HUES6 (cell line): ENCODE measurements around the gene PCF11.
"Not testable (repeated sequence)": the region's sequence is repeated elsewhere in the genome, so short reads cannot be mapped to it uniquely, and the experiment has no call there.

Source experiments
- H3K27ac ChIP-seq: 2 replicates; pipeline ENCODE4 v1.7.0; 2013; ENCODE audit warnings: low read depth, mild to moderate bottlenecking, low read length, inconsistent platforms
- H3K27me3 ChIP-seq: 2 replicates; pipeline ENCODE4 v1.6.1; 2013; ENCODE audit warnings: low read length; ENCODE audit not compliant: control insufficient read depth, insufficient read depth
- H3K36me3 ChIP-seq: 2 replicates; pipeline ENCODE4 v1.6.1; 2013; ENCODE audit warnings: low read length; ENCODE audit not compliant: control insufficient read depth, insufficient read depth
- H3K4me1 ChIP-seq: 2 replicates; pipeline ENCODE4 v1.6.1; 2013; ENCODE audit warnings: low read length; ENCODE audit not compliant: control insufficient read depth, insufficient read depth
- H3K4me3 ChIP-seq: 2 replicates; pipeline ENCODE4 v1.5.1; 2013; ENCODE audit warnings: low read depth, low read length
- H3K9ac ChIP-seq: one replicate; pipeline ENCODE4 v1.6.1; 2013; ENCODE audit warnings: mild to moderate bottlenecking, low read length
- H3K9me3 ChIP-seq: 2 replicates; pipeline ENCODE4 v1.6.1; 2013; ENCODE audit warnings: low read depth, low read length; ENCODE audit not compliant: control insufficient read depth, insufficient read depth

PCF11 gene

DNA sequence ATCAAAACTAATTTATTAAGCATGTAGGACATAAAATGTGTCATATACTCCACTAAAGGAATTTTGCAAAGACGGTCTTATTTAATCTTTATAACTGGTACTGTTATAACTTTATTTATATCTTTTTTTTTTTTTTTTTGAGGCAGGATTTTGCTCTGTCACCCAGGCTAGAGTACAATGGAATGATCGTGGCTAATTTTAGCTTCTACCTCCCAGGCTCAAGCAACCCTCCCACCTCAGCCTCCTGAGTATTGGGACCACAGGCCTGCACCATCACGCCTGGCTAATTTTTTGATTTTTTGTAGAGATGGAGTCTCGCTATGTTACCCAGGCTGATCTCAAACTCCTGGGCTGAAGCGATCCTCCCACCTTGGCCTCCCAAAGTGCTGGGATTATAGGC lies 31.4 kb upstream of the PCF11 start:
- Histone ChIP-seq H3K36me3 (no peaks in the 10 kb centered on the region), H3K27ac (no peak overlapping the region), H3K9ac (no peak overlapping the region), H3K4me1 (no peaks in the 10 kb centered on the region; the same call in 1 of the 2 replicates), H3K9me3 (no peaks in the 10 kb centered on the region), H3K27me3 (no peaks in the 10 kb centered on the region), H3K4me3 (no peak overlapping the region)

DNA sequence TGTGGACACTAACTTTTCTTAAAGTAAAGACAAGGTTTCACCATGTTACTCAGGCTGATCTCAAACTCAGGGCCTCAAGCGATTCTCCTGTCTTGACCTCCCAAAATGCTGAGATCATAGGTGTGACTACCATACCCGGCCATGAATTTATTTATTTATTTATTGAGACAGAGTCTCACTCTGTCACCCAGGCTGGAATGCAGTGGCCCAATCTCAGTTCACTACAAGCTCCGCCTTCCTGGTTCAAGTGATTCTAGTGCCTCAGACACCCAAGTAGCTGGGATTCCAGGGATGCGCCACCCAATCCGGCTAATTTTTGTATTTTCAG lies 29.7 kb upstream of the PCF11 start:
- Histone ChIP-seq H3K9me3 (peaks cover 4% of the 10 kb centered on the region), H3K27me3 (no peaks in the 10 kb centered on the region), H3K27ac (no peak overlapping the region), H3K4me3 (no peak overlapping the region), H3K4me1 (no peaks in the 10 kb centered on the region), H3K9ac (no peak overlapping the region), H3K36me3 (no peaks in the 10 kb centered on the region)

DNA sequence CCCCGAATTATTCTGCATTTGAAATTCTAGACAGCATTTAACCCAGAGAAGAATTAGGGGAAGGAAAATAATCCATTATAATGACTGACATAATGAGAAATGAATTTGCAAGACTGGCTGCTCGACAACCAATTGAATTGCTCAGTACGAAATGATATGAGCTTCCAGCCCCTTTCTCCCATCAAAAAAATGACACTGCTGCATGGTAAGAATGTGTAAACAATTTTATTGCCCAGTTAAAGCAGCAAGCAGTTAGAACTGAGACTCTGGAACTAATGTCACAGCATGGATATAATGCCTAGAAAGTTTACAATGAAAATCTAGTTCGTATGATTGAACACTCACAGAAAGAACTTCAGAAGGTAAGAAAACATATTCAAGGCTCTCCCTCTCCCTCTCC lies 24.7 kb upstream of the PCF11 start:
- H3K4me1 ChIP-seq: no peaks in the 10 kb centered on the region
- no peaks in the 10 kb centered on the region for H3K36me3 ChIP-seq

DNA sequence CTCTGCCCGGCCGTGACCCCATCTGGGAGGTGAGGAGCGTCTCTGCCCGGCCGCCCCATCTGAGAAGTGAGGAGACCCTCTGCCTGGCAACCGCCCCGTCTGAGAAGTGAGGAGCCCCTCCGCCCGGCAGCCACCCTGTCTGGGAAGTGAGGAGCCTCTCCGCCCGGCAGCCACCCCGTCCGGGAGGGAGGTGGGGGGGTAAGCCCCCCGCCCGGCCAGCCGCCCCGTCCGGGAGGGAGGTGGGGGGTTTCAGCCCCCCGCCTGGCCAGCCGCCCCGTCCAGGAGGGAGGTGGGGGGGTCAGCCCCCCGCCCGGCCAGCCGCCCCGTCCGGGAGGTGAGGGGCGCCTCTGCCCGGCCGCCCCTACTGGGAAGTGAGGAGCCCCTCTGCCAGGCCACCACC lies 23.7 kb upstream of the PCF11 start:
- H3K4me3 ChIP-seq, H3K27ac ChIP-seq, H3K4me1 ChIP-seq, H3K27me3 ChIP-seq, H3K36me3 ChIP-seq, H3K9ac ChIP-seq, H3K9me3 ChIP-seq: not testable (repeated sequence)

More for the DNA sequence above, 24.7 kb upstream of the PCF11 start:
- H3K27me3 ChIP-seq: no peaks in the 10 kb centered on the region
- no peak overlapping the region for H3K4me3 ChIP-seq
- no peak overlapping the region for H3K9ac ChIP-seq
- peaks cover 10% of the 10 kb centered on the region for H3K9me3 ChIP-seq
- H3K27ac ChIP-seq: no peak overlapping the region

DNA sequence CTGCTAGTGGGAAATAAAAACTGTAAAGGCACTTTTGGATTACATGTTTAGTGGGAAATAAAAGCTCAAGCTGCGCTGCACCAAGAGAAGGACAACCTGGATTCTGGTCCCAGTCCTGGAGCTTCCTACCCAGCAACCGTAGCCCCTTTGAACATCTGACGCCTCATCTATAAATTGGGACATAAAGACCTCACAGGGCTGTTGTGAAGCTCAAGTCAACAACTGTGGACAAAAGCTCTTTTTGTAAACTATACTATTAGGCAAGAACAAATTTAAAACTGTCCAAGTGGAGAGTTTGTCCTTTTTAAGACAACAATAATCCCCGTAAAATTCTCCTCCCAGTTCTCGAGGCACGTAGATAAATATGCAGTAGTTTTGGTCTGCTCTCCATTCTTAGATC lies 17.6 kb upstream of the PCF11 start:
- Histone ChIP-seq H3K4me3 (no peak overlapping the region), H3K9me3 (no peaks in the 10 kb centered on the region), H3K4me1 (no peaks in the 10 kb centered on the region), H3K36me3 (no peaks in the 10 kb centered on the region), H3K27me3 (no peaks in the 10 kb centered on the region), H3K27ac (no peak overlapping the region), H3K9ac (no peak overlapping the region)

DNA sequence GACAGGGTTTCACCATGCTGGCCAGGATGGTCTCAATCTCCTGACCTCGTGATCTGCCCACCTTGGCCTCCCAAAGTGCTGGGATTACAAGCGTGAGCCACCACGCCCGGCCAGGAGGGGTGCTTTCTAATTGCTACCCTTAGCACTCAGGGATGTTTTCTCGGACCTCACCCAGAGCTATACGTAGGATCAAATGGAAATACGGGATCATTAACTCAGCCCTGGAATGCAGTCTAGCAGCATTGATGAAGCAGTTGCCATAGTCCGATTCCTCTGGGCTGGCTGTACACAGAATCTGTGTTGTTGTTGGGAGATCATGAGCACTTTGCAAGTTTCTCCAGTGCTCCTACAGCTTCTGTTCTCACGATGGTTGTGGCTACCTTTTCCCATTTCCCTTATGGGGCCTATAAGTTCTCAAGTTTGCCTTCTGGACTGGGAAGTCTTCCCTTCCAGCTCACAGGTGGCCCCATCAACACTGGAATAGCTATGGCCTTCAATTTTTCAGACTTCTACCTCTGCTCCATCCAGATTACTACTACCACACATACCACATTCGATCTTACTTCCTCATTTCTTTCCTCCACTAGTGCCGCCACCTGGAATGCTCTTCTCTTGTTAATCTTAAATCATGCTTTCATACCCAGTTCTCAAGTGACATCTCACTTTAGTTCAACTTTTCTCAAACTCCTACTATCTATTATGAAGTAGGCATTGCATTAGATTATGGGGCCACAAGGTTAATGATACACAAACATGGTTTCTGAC lies 16.1 kb upstream of the PCF11 start:
- Histone ChIP-seq H3K36me3 (no peaks in the 10 kb centered on the region), H3K4me3 (no peak overlapping the region), H3K9me3 (no peaks in the 10 kb centered on the region), H3K27ac (no peak overlapping the region), H3K4me1 (no peaks in the 10 kb centered on the region), H3K27me3 (no peaks in the 10 kb centered on the region), H3K9ac (no peak overlapping the region)

DNA sequence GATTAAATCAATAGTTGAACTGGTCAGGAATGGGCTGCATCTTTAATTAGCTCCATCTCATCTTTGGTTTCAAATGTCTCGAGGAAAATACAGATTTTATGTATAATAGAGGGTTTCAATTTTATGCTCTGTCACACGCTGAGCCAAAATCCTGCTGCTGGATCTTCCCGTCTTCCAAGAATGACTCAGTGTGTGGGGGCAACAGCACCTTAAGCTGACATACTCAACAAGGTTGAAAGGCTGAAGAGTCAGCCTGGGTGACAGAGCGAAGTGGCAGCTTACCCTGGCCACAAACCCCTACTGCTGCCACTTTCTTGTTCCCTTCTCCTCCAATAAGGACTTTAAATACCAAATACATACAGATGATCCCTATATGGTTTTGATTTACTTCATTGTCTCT lies 9.0 kb upstream of the PCF11 start:
- no peak overlapping the region for H3K4me3 ChIP-seq
- no peak overlapping the region for H3K27ac ChIP-seq
- H3K27me3 ChIP-seq: no peaks in the 10 kb centered on the region
- H3K9ac ChIP-seq: no peak overlapping the region
- no peaks in the 10 kb centered on the region for H3K36me3 ChIP-seq
- H3K9me3 ChIP-seq: no peaks in the 10 kb centered on the region
- H3K4me1 ChIP-seq: no peaks in the 10 kb centered on the region

DNA sequence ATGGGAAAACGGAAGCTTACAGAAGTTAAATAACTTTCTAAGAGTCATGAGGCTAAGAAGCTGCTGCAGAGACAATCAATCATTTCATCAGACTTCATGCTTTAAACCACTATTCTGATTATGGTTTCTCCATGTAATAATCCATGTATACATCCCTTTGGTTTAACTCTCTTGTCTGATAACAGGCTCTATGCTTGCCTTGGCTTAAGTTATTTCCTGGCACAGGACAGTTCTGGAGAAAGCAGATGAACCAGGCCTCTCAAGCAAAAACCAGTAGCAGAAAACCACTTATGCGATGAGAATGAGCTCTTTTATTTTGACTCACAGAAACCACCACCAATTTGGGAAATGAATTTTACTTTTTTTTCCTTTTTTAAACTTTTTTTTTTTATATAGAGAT lies 6.5 kb upstream of the PCF11 start:
- Histone ChIP-seq H3K9ac (no peak overlapping the region), H3K36me3 (no peaks in the 10 kb centered on the region), H3K4me3 (no peak overlapping the region), H3K27me3 (no peaks in the 10 kb centered on the region), H3K4me1 (no peaks in the 10 kb centered on the region), H3K9me3 (no peaks in the 10 kb centered on the region), H3K27ac (no peak overlapping the region)

DNA sequence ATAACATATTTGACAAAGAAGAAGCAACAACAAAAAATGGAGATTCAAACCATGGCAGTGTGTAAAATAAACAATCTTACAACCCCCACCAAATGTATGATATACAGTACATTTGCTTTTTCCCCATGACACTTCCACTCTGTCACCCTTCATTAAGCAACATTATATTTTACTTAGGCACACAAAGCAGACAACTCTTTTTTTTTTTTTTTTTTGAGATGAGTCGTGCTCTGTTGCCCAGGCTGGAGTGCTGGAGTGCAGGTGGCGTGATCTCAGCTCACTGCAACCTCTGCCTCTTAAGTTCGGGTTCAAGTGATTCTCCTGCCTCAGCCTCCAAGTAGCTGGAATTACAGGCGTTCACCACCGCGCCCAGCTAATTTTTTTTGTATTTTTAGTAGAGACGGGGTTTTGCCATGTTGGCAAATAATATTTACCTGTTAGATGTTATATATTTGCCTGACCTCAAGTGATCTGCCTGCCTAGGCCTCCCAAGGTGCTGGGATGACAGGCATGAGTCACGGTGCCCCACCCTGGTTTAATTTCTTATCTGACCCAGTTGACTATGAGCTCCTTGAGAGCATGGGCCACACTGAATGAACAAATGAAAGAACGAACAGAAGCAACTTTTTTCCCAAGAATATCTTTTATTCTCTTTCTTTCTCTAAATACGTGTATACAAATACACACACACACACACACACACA lies 5.5 kb upstream of the PCF11 start:
- no peak overlapping the region for H3K27ac ChIP-seq
- H3K9me3 ChIP-seq: no peaks in the 10 kb centered on the region
- no peaks in the 10 kb centered on the region for H3K27me3 ChIP-seq
- H3K36me3 ChIP-seq: no peaks in the 10 kb centered on the region
- H3K4me3 ChIP-seq: no peak overlapping the region
- no peaks in the 10 kb centered on the region for H3K4me1 ChIP-seq
- no peak overlapping the region for H3K9ac ChIP-seq

DNA sequence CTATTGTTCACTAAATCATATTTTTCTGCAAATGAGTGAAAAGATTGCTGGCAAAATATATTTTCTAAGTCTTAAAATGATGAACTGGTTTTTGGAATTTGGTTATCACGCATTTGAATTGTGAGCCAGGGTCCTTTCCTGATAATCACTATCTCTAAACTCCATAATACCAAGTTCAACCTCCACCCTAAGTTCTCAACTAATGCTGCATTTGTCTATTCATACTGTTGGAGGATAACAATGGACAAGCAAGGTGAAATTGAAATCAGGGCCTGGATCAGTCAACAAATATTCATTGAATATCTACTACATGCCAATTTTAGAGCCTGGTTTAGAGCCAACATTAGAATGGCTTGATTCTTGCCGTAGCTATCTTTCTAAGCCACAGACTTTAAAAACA lies 4.7 kb upstream of the PCF11 start:
- no peak overlapping the region for H3K4me3 ChIP-seq
- H3K4me1 ChIP-seq: no peaks in the 10 kb centered on the region
- H3K9ac ChIP-seq: no peak overlapping the region
- H3K27ac ChIP-seq: no peak overlapping the region
- H3K36me3 ChIP-seq: no peaks in the 10 kb centered on the region; the same call in 1 of the 2 replicates
- H3K9me3 ChIP-seq: no peaks in the 10 kb centered on the region
- no peaks in the 10 kb centered on the region for H3K27me3 ChIP-seq

DNA sequence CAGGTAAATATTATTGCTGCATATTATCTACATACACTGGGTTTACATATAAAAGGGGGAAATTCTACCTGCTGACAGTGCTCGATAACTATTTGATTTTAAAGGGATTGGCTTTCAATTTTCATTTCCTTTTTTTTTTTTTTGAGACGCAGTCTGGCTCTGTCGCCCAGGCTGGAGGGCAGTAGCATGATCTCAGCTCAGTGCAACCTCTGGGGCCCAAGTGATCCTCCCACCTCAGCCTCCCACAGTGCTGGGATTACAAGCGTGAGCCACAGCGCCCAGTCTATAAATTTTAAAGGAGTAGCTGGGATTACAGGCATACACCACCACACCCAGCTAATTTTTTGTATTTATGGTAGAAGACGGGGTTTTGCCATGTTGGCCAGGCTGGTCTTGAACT lies 3.2 kb upstream of the PCF11 start:
- Histone ChIP-seq H3K9me3 (no peaks in the 10 kb centered on the region), H3K4me3 (no peak overlapping the region), H3K27ac (no peak overlapping the region), H3K4me1 (no peaks in the 10 kb centered on the region), H3K9ac (no peak overlapping the region), H3K36me3 (peaks cover 3% of the 10 kb centered on the region; the same call in 1 of the 2 replicates), H3K27me3 (no peaks in the 10 kb centered on the region)
